Astrocyte of the spinal cord (primary cell): ENCODE measurements around the gene CPLX1.

Experiments
- DNase-seq: peaks from one replicate; pipeline ENCODE4 v3.0.0; 2011; ENCODE audit warnings: low read depth, low spot score
- H3K4me3 ChIP-seq: 2 replicates; pipeline ENCODE4 v1.5.1; 2011; ENCODE audit warnings: low read depth, mild to moderate bottlenecking, low read length, moderate library complexity
- in situ Hi-C: cut with HindIII; loops from 2 replicates; pipeline ENCODE4 v1.10.0; 2017; ENCODE audit warnings: low sequenced_read_pairs
- TF ChIP-seq, protein P1 (sequence below): IDR thresholded peaks from 2 replicates; pipeline ENCODE4 v1.5.1; 2012; ENCODE audit warnings: low read depth, mild to moderate bottlenecking, low read length, inconsistent platforms

Gene CPLX1

GRCh38 chr4:773214-773613 lies 52.7 kb downstream of the CPLX1 start:
- no peak for DNase-seq
- H3K4me3 ChIP-seq: no peak overlapping the region
- TF ChIP-seq, protein P1, sequence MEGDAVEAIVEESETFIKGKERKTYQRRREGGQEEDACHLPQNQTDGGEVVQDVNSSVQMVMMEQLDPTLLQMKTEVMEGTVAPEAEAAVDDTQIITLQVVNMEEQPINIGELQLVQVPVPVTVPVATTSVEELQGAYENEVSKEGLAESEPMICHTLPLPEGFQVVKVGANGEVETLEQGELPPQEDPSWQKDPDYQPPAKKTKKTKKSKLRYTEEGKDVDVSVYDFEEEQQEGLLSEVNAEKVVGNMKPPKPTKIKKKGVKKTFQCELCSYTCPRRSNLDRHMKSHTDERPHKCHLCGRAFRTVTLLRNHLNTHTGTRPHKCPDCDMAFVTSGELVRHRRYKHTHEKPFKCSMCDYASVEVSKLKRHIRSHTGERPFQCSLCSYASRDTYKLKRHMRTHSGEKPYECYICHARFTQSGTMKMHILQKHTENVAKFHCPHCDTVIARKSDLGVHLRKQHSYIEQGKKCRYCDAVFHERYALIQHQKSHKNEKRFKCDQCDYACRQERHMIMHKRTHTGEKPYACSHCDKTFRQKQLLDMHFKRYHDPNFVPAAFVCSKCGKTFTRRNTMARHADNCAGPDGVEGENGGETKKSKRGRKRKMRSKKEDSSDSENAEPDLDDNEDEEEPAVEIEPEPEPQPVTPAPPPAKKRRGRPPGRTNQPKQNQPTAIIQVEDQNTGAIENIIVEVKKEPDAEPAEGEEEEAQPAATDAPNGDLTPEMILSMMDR: no peak
- in situ Hi-C loops: no loop called here

DNA sequence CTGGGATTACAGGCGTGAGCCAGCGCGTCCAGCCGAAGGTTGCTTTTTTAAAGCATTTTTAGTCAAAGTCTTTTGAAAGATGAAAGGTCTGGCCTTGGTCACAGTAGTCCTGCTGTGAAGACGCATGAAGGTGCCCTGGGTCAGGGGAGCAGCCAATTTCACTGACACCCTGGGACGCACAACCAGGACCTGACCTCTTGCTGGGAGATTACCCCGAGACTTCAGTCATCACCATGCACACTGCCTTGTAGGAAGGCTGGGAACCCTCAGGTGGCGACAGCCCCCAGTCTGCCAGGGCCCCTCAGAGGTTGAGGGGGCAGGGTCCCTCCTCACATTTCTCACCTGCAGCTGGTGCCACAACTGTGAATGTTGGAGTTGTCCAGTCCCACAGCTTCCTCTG lies 53.2 kb downstream of the CPLX1 start:
- DNase-seq: no peak
- no peak overlapping the region for H3K4me3 ChIP-seq
- in situ Hi-C loops: no loop called here
- TF ChIP-seq, protein P1: no peak

GRCh38 chr4:772118-772517 lies 53.8 kb downstream of the CPLX1 start:
- TF ChIP-seq, protein P1: no peak
- in situ Hi-C loops: no loop called here
- DNase-seq: no peak
- no peak overlapping the region for H3K4me3 ChIP-seq

GRCh38 chr4:771464-771863 lies 54.5 kb downstream of the CPLX1 start:
- TF ChIP-seq, protein P1: no peak
- no peak overlapping the region for H3K4me3 ChIP-seq
- in situ Hi-C loops: no loop called here
- no peak for DNase-seq

GRCh38 chr4:770022-770421 lies 55.9 kb downstream of the CPLX1 start:
- in situ Hi-C loops: no loop called here
- no peak for DNase-seq
- no peak overlapping the region for H3K4me3 ChIP-seq
- TF ChIP-seq, protein P1: no peak

DNA sequence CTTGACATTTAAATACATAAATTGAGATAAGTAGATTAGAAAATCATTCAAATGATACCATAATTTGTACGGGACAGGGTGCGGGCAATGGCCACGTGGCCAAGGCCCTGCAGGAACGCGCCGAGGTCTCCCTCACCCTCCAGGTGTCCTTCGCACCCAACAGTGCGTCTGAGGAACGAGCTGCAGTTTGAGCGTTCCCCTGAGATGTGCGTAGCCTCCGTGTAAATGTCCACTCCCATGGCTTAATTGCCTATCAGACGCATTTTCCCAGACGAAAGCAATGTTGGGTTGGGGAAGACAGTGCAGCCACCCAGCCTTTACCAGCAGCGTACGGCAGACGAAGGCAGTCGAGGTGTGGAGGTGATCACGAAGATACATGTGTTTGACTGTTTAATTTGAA lies 56.4 kb downstream of the CPLX1 start:
- DNase-seq: no peak
- TF ChIP-seq, protein P1: no peak
- H3K4me3 ChIP-seq: no peak overlapping the region
- in situ Hi-C loops: no loop called here

DNA sequence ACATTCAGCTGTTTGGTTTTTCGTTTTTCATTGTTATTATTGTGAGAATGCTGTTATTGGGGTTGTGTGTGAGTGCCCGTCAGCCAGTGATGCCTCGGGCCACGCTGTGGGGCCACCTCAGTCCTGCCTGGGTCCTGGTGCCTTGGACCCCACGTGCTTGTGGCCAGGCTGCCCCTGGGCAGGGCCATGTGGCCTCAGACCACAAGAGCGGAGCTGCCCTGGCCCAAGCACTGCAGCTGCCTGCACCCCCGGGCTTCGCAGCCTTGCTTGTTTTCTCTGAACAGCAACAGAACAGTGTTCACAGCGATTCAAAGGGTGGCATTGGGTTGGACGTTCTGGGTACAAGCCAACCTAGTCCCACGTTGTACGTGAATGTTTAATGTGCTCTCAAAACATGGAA lies 56.9 kb downstream of the CPLX1 start:
- TF ChIP-seq, protein P1: no peak
- no peak overlapping the region for H3K4me3 ChIP-seq
- no peak for DNase-seq
- in situ Hi-C loops: no loop called here
